GM21619 (cell line): Measurements from ENCODE around the gene GPR137.

Experiments
- ATAC-seq: cut with Tn5 transposase; IDR thresholded peaks from one replicate; pipeline ENCODE4 v1.9.1; 2021; ENCODE audit not compliant: unreplicated experiment

GPR137 gene

DNA sequence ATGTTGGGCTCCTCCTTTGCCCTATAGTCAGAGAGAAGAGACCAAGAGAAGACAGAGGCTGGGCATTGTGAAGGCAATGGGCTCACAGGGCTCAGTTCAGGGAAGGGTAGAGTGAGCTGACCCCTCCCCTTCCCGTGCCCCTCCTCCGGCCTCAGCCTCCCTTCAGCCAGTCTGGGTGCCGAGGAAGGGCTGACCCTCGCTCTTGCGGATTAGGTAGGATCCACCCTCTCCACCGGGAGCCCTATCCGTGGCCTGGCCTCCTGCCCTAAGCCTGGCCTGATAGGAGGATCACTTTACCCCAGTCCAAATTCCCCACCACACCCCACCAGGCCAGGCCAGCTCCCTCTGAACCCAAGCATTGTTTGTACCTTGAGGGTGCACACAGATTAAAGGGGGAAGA lies 37.1 kb upstream of the GPR137 start:
- no peak for ATAC-seq

DNA sequence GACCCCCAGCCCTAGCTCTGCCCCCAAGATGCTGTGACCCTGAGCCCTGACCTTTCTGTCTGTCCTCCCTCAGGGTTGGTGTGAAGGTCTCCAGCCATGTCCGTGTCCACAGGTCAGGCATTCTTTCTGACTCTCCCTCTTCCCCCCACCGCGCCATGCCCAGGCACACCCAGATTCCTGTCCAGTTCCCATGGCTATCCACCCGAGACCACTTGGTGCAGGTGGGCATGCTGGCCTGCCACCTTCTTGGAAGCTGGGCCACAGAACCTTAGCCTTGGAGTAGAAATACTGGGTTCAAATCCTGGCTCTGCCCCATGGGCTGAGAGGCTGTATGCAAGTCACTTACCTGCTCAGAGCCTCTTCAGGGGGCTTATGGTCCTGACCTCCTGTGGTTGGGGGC lies 36.6 kb upstream of the GPR137 start:
- ATAC-seq = no peak

DNA sequence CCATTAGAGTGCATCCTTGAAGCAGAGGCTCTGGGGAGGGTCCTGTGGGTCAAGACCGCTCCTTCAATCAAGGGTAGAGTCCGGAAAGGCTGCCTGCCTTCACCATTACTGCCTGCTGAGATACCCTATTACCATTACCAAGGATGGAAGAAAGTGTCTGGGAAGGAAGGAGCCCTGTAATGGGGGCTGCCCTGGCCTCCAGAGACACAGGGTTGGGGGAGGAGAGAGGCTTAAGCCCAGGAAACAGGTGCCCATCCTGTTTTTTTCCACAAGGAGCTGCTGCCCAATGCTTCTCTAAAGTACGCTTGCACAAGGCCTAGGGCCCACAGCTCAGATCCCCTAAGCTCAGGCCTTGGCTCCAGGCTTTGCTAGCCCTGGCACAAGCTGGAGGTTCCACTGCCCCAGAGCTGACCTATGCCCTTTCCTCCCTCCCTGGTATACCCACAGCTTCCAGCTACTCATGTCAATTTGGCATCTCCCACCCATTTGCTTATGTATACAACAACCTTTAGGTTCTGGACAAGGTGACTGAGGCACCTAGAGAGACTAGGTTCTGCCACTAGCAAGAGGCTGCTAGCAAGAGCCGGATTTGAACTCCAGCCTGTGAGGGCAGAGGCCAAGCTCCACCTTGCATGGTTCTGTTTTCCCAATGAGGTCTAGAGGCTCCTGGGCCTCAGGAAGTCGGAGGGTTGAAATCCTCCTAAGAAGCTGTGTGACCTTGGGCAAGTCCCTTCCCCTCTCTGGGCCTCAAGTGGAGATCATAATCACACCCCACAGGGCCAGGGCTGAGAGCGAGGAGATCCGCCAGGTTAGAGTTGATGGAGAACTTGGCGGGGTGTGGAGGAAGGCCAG lies 35.9 kb upstream of the GPR137 start:
- no peak for ATAC-seq

DNA sequence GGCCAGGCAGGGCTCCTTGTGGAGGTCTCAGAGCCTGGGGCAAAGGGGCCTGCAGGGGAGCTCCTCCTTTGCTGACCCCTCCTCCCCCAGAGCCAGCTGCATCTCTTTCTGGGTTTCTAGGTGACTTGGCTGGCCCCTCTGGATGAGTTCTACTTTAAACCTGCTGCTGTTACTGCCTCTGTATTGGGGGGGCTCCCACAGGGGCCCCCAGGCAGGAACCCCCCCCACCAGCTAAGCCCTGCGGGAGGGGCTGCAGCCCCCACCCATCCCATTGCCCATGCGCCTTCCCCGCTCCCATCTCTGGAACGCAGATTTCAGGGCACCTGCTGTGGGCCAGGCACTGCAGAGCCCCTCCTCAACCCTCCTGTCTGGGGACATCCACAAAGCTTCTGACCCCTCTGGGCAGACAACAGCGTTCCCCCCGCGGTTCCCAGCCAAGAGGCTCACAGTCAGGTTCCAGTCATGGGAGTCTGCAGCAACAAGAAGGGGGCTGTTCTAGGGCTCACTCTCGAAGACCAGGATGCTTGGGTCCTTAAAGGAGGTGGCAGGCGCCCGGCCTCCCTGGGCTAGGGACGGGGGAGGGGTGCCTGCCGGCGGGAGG lies 35.1 kb upstream of the GPR137 start:
- ATAC-seq = no peak

DNA sequence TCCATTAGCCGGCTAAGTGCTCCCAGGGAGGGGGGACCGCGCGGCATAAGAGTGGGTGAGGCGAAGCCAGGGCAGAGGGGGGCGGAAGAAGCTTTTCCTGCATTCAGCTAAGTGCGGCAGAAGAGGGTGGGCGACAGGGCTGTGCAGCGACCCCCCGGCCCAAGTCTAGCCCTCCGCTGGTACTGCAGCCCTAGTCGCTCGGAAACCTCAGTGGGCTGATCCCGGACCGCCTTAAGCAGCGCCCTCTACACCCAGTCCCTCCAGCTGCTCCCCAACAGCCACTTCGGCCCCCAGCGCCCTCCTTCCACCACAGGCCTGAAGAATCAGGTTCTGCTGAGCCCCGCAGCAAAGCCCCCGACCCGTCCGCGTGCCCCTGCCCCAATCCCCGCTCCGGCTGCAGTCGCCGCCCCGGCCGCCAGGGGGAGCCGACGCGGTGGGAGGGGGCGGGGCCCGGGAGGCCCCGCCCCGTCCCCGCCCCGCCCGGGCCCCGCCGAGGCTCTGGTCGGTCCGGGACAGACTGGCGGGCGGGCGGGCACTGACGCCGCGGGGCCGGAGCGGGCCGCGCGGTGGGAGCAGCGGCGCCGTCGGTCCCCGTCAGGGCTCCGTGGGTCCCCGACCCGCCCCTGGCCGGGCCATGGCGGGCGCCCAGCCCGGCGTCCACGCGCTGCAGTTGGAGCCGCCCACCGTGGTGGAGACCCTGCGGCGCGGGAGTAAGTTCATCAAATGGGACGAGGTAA lies 34.5 kb upstream of the GPR137 start, which contains the start of gene PLCB3:
TSS of gene PLCB3 (plus strand) at position 515 of the 737 bp plus-strand sequence. CDS start at position 635, 120 bp downstream.
- peak; percentile 32 for ATAC-seq

DNA sequence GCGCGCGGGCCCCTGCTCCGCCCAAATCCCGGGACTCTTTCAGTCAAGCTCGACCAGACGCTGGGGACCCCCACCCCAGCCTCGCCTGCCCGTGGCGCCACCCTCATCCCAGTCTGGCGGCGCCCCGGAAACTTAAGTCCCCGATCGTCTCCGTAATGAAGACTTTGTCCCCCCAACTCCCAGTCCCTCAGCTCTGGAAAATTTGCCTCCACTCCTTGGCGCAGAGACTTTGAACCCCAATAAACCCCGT lies 34.0 kb upstream of the GPR137 start:
- no peak for ATAC-seq

DNA sequence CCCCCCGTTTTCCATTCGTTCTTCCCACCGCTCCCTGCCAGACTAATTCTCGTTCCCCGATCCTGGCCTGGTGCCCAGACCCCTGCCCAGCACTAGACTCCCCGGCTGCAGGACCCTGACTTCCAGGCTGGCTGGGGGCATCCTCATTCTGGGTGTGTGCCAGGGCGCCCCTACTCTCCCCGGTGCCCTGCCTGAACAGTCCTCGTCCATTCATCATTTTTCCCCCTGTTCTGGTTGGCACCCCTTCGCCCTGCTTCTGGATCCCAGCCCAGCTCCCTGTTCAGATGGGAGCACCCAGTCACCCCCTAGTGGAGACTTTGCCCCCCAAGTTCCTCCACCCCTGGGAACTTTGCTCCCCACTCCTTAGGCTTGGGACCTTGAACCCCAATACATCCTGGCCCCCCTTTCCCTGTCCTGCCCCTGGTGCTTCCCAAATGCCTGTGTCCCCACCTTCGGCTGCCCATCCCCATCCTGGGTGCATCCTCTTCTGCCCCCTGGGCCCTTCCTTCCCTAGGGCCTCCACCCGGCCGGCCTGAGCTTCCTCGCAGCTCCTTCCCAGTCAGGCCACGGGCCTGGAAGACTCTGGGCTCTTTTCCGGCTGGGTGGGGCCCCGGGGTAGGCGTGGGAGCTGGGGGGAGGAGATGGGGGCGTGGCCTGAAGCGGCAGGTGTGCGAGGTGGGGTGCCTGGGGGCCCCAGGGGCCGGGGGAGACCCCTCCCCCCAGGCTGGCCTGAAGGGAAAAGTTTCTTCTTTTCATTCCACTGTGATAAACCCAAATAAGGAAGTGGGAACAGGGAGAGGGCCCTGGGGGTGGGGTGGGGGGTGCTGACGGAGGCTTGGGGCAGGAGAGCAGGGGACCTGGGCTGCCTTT lies 33.4 kb upstream of the GPR137 start:
- no peak for ATAC-seq

DNA sequence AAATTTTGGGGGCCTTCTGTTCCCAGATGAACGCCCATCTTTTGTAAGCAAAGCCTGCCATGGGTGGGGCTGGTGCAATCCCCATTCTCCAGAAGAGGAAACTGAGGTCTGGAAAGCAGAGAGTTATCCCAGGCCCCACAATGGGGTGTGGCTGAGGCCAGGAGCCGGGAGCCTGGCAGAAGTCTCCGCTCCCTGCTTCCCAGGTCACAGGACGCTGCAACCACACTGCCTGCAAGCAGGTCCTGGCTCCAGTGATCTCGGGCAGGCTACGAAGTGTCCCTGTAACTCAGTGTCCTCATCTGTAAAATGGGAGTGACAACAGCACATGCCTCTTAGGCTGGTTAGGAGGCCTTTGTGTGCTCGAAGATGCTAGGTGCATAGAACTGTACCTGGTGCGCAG lies 32.6 kb upstream of the GPR137 start:
- no peak for ATAC-seq

DNA sequence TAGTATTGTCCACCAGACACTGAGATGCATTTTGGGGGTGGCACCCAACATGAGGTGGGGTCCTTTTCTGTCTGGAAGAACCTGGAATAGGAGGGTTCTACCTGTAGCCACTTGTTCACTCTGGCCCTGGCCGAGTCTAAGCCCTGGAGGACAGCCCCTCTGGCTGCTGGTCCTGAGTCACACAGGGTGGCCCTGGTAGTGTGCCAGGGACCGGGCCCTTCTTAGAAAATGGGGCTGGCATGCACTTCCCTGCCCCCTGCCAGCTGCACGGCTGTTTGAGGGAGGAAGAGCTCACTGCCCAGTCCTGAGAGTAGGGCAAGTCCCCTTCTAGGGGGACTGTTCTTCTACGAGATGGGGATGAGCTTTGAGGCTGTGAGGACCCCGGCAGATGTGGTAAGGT lies 32.2 kb upstream of the GPR137 start:
- no peak for ATAC-seq

DNA sequence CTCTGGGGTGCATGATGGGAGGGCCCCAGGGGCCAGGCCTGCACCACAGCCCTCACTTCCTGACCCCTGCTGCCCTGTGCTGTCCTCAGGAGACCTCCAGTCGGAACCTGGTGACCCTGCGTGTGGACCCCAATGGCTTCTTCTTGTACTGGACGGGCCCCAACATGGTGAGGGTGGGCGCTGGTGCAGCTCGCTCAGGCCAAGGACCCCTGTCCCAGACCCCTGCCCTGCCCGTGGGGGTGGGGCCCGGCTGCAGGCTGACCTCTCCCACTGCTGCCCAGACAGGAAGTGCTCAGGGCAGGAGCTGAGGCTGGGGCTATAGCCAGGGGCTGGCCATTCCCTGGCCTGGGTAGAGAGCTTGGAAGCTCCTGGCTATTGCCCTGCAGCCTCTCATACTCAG lies 31.3 kb upstream of the GPR137 start:
- ATAC-seq = no peak

DNA sequence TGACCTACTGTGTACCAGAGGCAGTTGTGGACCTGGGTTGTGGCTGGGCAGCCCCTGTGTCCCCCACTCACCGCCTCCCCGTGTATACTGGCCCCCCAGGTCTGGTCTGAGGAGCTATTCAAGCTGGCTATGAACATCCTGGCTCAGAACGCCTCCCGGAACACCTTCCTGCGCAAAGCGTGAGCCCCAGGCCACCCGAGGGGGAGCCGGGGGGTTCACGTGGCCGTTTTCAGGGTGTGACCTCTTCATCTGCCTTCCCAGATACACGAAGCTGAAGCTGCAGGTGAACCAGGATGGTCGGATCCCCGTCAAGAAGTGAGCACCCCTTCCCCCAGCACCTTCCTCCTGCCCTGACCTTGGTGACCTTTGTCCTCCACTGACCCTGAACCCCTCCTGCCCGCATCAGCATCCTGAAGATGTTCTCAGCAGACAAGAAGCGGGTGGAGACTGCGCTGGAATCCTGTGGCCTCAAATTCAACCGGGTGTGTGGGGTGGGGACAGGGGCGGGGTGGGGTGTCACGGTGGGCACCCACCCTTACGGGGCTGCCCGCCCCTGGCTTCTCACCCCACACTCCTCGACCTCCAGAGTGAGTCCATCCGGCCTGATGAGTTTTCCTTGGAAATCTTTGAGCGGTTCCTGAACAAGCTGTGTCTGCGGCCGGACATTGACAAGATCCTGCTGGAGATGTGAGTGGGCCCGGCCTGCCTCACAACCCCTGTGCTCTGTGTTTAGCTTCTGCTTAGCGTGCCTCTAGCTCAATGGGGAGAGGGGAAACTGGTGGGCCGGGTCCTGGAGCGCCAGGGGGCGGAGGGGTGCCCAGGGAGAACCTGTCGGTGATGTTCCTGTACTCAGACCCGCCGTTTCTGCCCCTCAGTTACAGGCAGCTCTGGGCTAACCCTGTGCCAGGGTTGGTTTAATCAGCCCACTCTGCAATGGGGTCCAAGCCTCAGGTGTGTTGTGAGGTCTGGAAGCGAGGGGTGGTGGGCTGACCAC lies 30.2 kb upstream of the GPR137 start:
- ATAC-seq = no peak

DNA sequence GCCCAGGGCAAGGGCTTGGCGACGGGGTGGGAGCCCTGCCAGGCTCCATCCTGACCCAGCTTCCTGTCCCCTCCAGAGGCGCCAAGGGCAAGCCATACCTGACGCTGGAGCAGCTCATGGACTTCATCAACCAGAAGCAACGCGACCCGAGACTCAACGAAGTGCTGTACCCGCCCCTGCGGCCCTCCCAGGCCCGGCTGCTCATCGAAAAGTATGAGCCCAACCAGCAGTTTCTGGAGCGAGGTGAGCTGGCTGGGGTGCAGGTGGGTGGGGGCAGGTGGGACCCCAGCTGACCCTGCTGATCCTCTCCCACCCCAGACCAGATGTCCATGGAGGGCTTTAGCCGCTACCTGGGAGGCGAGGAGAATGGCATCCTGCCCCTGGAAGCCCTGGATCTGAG lies 29.3 kb upstream of the GPR137 start:
- no peak for ATAC-seq

DNA sequence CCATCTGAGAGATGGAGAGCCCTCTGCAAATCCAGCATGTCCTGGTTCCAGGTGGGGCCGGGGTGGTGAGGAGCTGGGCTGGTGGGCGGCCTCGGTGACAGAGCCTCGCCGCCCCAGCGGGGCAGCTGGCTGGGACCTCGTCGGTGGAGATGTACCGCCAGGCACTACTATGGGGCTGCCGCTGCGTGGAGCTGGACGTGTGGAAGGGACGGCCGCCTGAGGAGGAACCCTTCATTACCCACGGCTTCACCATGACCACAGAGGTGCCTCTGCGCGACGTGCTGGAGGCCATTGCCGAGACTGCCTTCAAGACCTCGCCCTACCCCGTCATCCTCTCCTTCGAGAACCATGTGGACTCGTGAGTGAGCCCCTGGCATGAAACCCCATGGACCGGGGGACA lies 27.3 kb upstream of the GPR137 start:
- ATAC-seq = no peak

DNA sequence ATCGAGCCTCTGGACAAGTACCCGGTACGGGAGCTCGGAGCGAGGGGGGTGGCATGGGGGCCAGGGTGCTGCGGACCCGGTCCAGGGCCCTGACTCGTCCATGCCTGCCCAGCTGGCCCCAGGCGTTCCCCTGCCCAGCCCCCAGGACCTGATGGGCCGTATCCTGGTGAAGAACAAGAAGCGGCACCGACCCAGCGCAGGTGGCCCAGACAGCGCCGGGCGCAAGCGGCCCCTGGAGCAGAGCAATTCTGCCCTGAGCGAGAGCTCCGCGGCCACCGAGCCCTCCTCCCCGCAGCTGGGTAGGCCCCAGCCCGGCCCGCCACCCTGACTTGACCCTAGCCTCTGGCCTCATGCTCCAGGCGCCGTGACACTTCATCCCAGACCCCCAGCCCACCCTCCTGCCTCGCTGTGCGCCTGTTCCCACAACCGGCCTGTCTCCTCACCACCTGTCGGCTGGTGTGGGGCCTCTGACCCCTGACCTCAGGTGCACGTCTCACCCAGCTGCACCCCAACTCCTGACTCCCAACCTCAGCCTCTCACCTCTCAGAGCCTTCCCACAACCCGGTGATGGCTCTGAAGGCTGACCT lies 26.6 kb upstream of the GPR137 start:
- no peak for ATAC-seq

DNA sequence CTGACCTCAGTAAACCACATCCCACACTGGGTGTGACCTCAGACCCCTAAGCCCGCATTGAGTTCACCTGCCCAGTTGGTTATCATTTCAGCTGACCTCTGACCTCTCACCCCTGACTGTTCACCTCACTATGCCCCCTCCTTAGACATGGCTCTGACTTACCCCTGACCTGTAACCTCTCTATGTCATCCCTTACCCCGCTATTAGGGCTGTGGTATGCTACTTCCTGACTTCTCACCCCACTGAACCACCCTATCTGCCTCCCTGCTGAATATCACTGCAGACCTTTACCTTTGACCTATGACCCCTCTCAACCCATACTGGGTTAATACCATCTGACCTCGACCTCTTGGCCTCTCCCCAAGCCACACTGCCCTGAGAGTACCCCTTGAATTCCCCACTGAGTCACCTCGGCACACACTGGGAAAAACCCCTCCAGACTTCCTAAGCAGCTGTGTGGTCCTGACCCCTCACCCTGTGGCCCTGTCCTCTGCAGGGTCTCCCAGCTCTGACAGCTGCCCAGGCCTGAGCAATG lies 26.0 kb upstream of the GPR137 start:
- ATAC-seq = no peak

DNA sequence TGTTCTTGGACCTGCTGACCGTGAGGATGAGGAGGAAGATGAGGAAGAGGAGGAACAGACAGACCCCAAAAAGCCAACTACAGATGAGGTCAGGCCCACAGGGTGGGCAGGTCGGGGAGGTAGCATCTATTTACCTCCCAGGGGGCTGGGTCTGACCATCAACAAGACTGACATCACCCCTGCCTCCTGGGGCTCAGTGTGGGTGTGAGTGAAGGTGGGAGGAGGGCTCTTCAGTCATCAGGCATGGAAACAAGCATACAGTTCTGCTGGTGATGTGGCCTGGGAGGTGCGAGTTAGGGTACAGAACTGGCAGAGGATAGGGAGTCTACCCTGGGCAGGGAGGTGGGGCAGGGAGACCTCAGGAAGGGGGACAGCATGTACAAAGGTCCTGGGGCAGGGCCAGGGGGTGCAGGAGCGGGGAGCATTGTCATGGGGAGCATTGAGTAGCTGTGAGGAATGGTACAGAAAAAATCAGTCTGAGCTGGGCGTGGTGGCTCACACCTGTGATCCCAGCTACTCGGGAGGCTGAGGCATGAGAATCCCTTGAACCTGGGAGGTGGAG lies 25.4 kb upstream of the GPR137 start:
- ATAC-seq = no peak

DNA sequence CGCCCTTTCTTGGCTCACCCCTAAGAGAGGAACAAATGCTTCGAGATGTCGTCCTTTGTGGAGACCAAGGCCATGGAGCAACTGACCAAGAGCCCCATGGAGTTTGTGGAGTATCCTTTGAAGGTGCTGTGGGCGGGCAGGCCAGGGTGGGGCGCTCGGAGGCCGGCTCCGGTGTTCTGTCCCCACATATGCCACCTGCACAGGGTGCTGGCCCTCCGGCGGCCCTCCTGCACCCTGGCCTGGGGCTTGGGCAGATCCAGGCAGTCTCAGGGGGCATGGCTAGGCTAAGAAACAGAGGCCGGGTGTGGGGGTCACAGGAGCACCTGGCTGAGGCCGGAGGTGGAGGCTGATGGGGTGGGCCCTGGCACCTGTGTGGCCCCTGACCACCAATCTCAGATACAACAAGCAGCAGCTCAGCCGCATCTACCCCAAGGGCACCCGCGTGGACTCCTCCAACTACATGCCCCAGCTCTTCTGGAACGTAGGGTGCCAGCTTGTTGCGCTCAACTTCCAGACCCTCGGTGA lies 24.0 kb upstream of the GPR137 start:
- ATAC-seq = no peak

DNA sequence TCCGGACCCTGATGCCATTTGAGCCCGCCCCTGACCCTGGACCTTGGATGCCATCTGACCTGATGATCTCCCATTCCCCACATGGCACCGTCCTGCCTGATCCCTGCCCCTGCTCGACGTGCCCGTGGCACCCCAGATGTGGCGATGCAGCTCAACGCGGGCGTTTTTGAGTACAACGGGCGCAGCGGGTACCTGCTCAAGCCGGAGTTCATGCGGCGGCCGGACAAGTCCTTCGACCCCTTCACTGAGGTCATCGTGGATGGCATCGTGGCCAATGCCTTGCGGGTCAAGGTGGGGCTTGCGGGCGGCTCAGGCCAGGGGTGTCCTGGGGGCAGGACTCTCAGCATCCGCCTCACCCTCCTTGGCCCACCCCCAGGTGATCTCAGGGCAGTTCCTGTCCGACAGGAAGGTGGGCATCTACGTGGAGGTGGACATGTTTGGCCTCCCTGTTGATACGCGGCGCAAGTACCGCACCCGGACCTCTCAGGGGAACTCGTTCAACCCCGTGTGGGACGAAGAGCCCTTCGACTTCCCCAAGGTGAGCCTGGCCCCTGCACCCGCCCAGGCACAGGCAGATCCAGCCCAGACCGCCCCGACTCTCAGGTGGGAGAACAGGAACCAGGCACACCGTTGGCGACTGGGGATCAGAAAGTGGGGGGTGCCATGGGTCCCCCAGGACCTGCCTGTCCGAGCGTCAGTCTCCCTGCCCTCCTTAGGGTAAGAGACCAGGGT lies 23.2 kb upstream of the GPR137 start:
- ATAC-seq = no peak
